Measurements from ENCODE around the gene PRKN.

Gene PRKN

GRCh38 chr6:162671580-162672165, 55.9 kb downstream of the PRKN start:
- no peak for DNase-seq

- DNase-seq, result no peak
Measured at GRCh38 chr6:162670345-162670744, 57.2 kb downstream of the PRKN start.

- DNase-seq, result no peak
Measured at GRCh38 chr6:162666246-162666645, 61.3 kb downstream of the PRKN start.

- DNase-seq, result no peak
Measured at GRCh38 chr6:162653808-162654207, 73.8 kb downstream of the PRKN start.

GRCh38 chr6:162651505-162651904, 76.1 kb downstream of the PRKN start:
- no peak for DNase-seq

- DNase-seq, result no peak
Measured at GRCh38 chr6:162649271-162649670, 78.3 kb downstream of the PRKN start.

- no peak for DNase-seq
Measured at GRCh38 chr6:162644153-162644552, 83.4 kb downstream of the PRKN start.

- no peak for DNase-seq
Measured at GRCh38 chr6:162640756-162641155, 86.8 kb downstream of the PRKN start.

GRCh38 chr6:162639951-162640350, 87.6 kb downstream of the PRKN start:
- no peak for DNase-seq

- DNase-seq, result no peak
Measured at GRCh38 chr6:162638931-162639574, 88.5 kb downstream of the PRKN start.

GRCh38 chr6:162637317-162637716, 90.2 kb downstream of the PRKN start:
- no peak for DNase-seq

- DNase-seq, result no peak
Measured at GRCh38 chr6:162636167-162636566, 91.4 kb downstream of the PRKN start.

- no peak for DNase-seq
Measured at GRCh38 chr6:162631546-162631945, 96.0 kb downstream of the PRKN start.

- DNase-seq, result no peak
Measured at GRCh38 chr6:162630069-162630468, 97.5 kb downstream of the PRKN start.

- DNase-seq, result no peak
Measured at GRCh38 chr6:162627825-162628224, 99.7 kb downstream of the PRKN start.

GRCh38 chr6:162627362-162627761, 100.2 kb downstream of the PRKN start:
- no peak for DNase-seq

- no peak for DNase-seq
Measured at GRCh38 chr6:162626869-162627268, 100.7 kb downstream of the PRKN start.

GRCh38 chr6:162625846-162626540, 101.6 kb downstream of the PRKN start:
- no peak for DNase-seq

GRCh38 chr6:162622572-162622971, 105.0 kb downstream of the PRKN start:
- DNase-seq, result no peak

GRCh38 chr6:162621246-162621645, 106.3 kb downstream of the PRKN start:
- peak; percentile 22 for DNase-seq

GRCh38 chr6:162620073-162620472, 107.5 kb downstream of the PRKN start:
- DNase-seq, result no peak

- DNase-seq, result no peak
Measured at GRCh38 chr6:162618448-162619002, 109.0 kb downstream of the PRKN start.

GRCh38 chr6:162615016-162615705, 112.4 kb downstream of the PRKN start:
- no peak for DNase-seq
